ENCODE measurements around the gene CAMTA1. TPM values are rescaled to one million over a fixed set of nuclear protein-coding genes. Genes with fewer than 3 reads are reported as not detected.
"Not testable (repeated sequence)": the region's sequence is repeated elsewhere in the genome, so short reads cannot be mapped to it uniquely, and the experiment has no call there.

The CAMTA1 gene
- polyA plus RNA-seq, 12 donors, result 24.2 to 51.1 (median 44.7) TPM; not detected in 1

DNA sequence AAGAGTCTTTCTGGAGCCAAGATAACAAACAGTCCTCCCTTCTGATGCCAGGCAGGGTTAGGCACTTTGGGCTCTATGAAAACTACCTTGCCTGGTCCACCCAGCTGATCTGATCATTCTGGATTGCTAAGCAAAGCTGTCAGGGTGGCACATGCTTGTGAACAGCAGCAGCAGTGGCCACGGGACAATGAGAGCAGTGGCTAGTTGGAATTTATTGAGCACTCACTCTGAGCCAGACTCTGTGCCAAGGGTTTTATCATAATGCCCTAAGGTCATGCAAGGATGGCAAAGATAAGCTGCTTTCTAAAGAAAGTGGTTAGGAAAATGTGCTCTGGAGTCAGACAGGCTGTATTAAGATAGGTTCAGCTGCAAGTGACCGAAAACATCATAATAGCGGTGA lies 595.5 kb downstream of the CAMTA1 start:
- no peak for DNase-seq

DNA sequence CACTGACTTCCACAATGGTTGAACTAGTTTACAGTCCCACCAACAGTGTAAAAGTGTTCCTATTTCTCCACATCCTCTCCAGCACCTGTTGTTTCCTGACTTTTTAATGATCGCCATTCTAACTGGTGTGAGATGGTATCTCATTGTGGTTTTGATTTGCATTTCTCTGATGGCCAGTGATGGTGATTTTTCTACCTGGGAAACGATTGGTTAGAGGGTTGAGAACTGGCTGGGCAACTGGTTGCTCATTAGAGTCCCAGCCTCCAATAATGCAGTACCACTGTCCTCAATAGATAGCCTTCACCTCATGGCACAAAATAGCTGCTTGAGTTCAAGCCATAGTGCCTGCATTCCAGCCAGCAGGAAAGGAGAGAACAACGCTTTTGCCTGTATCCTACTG lies 596.5 kb downstream of the CAMTA1 start:
- not testable (repeated sequence) for DNase-seq

DNA sequence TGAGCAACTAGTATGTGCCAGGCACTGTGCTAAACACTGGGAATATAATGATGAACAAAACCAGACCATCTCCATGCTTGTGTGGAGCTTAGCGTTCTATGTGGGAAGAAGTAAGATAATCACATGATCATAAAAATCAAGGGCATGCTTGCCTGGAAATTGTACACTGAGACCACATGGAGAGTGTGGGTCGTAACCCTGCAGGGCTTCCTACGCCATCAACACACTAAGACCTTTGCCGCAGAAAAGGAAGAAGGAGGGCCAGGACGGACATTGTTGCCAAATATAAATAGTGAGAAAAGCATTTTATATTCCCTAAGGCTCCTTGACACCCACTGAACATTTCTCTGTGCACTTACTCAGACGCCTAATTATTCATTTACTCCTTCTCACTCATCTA lies 597.7 kb downstream of the CAMTA1 start:
- DNase-seq, result no peak

DNA sequence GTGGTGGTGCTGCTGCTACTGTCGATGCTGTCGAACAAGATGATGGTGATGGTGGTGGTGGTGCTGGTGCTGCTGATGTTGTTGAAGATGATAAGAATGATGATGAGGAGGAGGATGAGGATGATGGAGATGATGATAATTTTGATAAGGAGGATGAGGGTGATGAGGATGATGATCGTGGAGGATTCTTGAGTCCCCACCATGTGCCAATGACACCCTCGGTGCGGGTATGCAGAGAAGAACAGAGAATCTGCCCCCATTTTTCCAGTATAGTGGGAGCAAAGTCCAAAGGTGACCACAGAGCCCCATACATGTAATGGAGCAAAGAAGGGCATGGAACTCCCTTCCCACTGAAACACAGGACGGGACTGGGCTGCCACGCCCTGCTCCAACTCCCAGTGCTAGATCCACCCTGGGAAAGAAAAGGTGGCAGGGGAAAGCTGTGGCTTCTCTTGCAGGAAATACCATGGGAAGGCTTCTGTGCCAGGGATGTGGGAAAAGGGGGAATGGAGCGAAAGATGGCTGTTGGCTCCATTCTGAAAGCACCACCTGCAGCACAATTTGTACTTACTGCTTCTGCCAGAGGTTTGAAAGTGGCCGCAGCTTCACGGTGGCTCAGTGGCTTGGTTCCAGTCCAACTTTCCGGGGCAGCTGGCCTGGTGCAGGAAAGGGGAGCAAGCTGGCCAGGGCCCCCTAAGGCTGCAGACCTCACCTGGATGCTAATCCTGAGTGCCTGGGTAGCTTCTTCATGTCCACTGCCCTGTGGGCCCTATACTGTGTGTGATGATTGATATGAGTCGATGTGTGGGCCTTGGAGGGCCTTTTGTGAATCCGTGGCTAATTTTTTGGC lies 598.6 kb downstream of the CAMTA1 start:
- DNase-seq, result no peak

DNA sequence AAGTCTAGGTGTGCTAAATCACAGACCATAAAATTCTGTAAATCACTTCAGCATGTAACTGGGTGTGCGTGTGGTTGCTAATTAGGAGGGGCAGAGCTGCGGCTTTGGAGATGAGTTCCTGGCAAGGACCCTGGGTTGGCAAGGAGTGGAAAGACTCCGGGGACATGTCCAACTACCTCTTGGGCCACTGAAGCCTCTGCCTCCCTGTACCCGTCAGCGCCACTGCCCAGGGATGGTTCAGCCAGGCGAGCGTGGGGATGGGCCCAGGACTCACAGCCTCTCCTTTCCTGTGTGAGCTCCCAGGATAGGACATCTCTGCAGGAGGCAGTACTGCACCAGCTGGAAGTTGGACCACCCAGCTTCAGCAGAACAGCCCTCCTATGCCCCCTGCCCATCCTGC lies 599.4 kb downstream of the CAMTA1 start:
- no peak for DNase-seq

DNA sequence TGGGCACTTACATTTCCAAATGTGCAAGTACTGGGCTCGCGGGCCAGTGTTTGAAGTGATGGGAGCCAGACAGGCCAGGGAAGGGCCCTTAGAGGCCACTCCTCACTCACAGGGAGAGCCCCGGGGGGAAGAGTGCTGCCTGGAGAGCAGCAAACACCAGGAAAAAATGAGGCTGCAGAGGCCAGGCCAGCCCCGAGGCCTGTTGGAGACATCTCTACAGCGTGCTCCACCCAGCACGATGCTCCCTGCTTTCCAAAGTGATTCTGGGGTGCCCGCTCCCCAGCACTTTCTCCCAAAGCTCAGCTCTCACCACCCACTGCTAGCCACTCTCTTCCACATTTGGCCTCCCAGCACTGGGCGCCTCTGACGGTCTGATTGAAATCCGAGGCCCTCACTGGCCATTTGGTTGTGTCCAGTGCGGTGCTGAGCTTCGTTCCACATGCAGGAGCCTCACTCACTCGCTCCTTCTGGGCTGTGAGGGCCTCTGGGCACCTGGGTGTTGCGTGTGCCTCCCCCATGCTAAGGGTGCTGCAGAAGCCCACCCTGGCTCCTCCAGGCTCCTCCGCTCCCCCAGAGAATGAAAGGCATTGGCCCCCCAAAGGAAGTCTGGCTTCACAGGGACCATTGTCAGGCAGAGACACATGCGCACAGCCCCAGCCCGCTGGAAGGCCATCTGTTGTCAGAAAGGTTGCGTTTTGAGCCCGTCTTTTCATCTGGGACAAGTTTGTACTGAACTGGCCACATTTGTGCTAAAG lies 600.4 kb downstream of the CAMTA1 start:
- no peak for DNase-seq

DNA sequence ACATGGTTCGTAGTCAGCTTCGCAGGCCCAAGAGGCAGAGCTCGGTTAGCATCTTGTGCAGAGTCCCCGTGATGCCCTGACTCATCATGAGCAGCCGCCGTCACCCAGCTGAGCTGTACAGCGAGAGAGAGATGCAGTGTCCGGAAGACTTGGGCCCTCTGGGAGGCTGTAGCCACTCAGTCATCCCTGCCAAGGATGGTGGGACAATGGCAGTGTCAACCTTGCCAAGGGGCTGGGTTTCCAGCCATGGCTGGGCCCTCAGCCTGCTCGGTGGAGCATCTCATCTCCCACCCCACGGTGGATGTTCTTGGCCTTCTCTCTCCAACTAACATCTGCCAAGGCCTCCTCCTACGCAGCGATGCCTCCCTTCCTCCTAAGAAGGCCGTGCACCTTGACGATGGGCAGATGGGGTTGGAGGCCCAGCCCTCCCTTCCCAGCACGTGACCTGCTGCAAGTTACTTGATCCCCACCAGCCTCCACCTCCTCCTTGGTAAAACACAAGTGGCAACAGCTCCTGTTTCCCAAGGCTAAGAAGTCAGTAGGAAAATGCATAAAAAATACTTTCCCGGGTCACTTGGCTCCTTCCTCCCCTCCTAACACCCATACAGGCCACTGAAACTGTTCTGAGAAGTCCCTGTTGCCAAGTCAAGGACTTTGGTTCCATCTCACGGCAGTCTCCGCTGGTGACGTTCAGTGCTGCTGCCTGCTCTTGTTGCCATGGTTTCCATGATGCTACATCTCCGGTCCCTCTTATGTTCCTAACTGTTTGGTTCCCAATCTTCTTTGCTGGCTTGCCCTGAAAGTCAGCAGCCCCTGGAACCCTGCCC lies 601.2 kb downstream of the CAMTA1 start:
- no peak for DNase-seq

DNA sequence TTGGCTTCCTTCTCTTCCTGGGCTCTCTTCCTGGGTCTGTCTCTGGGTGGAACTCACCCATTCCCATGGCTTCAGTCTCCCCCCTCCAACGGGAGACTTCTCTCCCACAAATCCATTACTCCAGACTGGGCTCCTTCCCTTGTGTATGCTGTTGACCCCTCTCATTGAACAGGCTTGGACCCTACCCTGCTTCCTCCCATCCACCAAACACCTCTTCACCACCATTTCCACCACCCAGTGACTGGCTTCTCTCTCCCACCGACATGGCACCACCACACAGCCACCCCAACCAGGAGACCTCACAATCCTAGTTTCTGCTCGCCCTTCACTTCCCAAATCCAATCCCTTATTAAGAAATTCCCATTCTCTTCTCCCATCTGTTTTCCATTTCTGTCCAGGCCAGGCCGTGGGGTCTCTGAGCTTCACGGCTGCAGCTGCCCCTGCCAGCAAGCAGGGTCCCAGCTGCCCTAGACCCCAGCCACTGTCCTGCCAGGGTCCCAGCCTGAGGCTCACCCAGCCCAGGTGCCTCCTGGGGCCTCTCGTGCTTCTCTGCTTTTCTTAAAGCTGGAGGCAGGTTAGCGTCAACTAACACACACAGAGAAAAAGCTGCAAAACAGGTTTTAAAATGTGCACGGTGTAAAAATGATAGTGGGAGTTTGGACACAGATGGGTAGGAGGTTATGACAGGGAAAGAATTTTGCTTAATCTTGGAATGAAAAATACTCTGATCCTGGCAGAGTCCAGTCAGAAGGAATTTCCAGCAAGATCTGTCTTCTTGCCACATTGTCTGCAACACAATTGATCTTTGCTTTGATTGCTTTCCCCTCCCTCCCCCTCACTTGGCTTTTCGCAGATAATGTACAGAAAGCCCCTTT lies 602.0 kb downstream of the CAMTA1 start:
- no peak for DNase-seq

DNA sequence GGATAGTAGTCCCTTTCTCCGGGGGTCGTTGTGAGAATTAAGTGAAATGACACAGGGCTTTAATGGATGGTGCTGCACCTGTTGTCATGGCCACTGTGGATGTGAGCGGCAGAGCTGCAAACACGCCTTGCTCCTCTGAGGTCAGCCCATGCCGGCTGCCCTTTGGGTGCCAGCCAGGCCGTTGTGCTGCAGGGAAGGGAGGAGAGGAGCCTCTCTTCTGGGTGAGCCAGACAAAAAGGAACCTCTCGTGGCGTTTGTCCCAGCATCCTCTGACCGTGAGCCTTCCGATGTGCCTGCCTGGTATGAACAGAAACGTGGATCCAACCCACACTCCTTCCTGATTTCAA lies 602.9 kb downstream of the CAMTA1 start:
- DNase-seq, result no peak

DNA sequence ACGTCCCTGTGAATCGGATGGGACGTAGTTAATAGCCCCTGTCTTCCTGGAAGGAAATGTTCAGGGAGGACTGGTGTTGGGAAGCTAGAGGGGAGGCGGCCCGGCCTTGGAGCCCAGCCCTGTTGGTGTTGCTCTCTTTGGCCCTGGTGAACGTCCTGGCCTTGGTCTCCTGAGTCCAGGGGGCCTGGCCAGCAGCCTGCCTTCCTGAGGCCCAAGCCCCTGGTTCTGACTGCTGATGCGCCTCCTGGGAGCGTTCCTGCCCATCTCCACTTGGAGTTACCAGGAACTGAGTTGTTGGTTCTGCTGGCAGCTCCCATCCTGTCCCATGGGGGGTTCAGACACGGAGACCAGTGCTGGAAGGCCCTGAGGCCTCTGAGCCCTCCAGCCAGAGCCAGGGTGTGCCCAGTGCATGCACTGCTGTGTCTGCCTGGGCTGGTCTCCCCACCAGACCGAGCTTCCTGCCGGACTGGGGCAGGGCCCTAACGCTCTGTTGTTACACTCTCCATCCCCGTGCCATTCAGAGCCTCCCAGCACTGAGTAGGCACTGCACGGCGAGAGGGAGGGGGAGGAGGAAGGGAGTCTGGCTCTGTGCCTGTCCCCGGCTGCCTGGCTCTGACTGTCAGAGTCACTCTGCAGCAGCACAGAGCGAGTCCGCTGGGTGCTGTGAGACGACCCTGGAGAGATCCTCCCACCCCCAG lies 603.4 kb downstream of the CAMTA1 start:
- DNase-seq, result no peak

DNA sequence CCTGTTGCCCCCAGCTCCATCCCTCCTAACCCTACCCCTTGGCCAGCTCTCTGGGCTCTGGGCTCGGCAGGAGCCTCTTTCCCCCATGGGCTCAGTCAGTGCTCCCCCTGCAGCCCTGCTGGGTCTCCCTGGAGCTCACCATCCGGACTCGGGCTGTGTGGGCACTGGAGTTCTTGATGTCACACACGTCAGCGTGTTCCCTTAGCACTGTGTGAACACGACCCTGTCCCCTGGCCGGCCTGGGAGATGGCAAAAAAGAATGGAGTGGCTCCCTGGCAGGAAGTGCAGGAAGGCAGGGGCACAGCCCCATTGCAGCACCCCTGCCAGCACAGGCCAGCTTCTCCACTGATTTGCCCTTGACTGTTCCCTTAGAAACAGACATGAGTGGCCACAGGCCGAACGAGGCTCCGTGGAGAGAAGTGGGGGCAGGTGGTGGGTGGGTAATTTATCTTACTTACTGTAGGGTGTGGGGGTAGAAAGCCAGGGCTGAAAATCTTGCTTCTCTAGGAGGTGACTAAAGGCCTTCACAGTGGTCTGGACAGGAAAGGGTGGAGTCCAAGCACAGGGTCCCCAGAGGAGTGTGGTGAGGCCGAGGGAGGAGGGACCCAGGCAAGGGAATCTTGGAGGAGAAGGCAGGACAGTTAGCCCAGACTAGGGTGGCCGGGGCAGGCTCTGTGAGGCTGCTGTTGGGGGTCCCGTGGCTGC lies 604.1 kb downstream of the CAMTA1 start:
- DNase-seq, result no peak

DNA sequence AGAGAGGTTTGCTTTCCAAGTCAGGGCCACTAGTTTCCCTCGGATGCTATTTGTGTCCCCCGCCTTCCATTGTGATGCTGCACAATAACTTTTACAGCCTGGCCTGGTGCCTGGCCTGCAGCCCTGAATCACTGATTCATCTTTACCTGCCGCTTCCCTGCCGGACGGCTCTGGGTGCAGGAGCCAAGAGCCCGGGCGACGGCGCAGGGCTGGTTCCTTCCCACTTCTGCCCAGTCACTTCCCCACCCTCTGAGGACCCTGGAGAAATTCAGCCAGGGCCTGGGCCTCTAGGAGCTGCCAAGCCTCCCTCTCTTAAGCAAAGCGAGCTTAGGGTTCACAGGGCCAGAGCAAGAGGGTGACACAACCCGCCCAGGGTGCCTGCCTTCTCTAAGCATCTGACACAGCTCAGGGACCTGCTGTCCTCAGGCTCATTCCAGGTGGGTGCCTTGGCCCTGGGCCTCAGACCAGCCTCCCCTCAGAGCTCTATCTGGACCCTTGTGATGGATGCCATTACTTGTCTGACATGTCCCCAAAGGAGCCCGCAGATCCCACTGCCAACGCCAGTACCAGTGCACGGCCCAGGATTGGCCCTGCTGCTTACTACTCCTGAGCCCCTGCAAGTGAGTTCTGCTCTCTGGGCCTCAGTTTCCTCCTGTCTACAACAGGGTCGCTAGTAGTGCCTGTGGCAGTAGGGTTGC lies 604.8 kb downstream of the CAMTA1 start:
- DNase-seq, result no peak

DNA sequence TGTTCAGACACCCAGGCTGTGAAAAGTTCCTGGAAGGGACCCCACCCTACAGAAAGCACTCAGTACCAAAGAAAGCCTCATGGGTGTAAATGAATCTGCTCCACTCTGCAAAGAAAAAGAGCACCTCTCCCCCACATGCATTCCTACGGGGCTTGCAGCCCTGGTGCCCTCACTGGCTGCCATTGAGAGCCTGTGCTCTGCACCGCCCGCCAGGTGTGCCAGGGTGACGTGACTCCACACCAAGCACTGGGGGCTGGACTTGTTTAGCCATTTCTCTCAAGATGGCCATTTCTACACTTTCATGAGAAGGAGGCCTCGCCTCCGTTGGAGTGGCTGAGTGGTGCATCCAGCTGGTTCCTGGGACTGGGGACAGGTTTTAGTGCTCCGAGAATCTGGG lies 605.3 kb downstream of the CAMTA1 start:
- no peak for DNase-seq

DNA sequence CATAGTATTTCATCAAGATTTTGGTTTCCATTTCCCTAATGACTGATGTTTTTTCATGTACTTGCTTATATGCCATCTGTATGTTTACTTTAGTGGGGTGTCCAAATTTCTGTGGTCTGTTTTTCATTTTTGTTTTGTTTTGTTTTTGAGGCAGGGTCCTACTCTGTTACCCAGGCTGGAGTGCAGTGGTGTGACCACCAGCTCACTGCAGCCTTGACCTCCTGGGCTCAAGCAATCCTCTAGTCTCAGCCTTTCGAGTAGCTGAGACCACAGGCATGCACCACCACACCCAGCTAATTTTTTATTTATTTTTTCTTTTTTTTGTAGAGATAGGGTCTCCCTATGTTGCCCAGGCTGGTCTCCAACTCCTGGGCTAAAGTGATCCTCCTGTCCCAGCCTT lies 607.9 kb downstream of the CAMTA1 start:
- DNase-seq, result no peak

DNA sequence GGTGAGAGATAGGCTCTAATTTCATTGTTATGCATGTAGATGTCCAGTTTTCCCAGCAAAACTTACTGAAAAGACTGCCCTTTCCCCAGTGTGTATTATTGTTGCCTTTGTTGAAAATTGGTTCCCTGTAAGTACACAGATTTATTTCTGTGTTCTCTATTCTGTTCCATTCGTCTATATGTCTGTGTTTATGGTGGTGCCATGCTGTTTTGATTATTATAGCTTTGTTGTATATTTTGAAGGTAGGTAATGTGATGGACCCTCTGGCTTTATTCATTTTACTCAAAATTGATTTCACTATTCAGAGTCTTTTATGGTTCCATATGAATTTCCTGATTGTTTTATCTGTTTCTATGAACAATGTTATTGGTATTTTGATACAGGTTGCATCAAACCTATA lies 610.0 kb downstream of the CAMTA1 start:
- DNase-seq, result no peak

DNA sequence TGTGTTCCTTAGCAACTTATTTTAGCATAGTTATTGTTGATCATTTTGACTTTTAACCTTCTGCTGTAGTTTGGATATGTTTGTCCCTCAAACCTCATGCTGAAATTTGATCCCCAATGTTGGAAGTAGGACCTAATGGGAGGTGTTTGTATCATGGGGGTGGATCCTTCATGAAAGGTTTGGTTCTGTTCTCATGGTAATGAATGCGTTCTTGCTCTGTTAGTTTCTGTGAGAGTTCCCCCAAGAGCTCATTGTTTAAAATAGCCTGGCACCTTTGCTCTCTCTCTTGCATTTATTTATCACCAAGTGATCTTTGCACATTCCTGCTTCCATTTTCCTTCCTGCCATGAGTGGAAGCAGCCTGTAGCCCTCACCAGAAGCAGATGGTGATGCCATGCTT lies 613.7 kb downstream of the CAMTA1 start:
- DNase-seq, result no peak

DNA sequence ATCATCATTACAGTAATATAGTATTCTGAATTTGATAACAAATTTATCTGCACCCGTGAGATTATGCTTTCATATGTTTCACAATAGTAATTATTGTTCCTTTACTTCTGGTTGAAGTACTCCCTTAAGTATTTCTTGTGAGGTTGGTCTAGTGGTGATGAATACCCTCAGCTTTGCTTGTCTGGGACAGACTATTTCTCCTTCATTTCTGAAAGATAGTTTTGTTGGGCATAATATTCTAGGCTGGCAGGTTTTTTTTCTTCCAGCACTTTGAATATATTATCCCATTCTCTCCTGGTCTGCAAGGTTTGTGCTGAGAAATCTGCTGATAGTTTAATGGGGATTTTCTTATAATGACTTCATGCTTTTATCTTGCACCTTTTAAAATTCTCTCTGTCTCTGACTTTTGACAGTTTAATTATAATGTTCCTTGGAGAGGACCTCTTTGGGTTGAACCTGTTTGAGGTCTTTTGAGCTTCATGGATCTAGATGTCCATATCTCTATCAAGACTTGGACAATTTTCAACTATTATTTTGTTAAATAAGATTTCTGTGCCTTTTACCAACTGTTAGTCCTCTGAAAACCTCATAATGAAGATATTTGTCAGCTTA lies 614.4 kb downstream of the CAMTA1 start:
- DNase-seq, result no peak

DNA sequence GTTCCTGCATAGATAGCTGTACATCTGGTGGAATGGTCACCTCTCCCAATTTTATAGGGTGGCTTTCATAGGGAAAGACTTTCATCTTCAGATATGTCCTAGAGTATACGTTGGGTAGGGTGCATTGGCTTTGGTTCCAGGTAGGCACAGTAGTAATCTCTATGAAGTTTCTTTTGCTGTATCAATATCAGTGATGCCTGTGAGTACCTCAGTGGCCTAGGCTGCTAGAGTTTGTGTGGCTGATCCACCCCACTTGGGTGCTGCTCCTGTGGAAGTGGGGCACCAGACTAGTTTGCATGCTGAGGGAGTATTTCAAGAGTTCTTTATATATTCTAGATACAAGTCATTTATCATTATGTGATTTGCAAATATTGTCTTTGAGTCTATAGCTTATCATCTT lies 615.3 kb downstream of the CAMTA1 start:
- DNase-seq, result no peak

Data from muscle of arm (tissue), 12 donors.